Activated naive CD4-positive, alpha-beta T cell treated with Interleukin-2 at 50 U/mL for 16 hours (primary cell): ENCODE measurements around the gene AP2S1.

Experiments
- DNase-seq: peaks from one replicate; pipeline ENCODE4 v3.0.0-alpha.2; 2020

Gene AP2S1

GRCh38 chr19:46798713-46799112 lies 51.9 kb downstream of the AP2S1 start:
- no peak for DNase-seq

GRCh38 chr19:46797881-46798280 lies 52.8 kb downstream of the AP2S1 start:
- no peak for DNase-seq

- peak; percentile 18 for DNase-seq
These were observed 58.7 kb downstream of the AP2S1 start for GRCh38 chr19:46791944-46792343.

GRCh38 chr19:46789371-46789770 lies 61.3 kb downstream of the AP2S1 start:
- no peak for DNase-seq

- no peak for DNase-seq
These were observed 61.7 kb downstream of the AP2S1 start for GRCh38 chr19:46788968-46789338.

GRCh38 chr19:46788262-46788967 lies 62.2 kb downstream of the AP2S1 start, which contains the start of gene SLC1A5:
TSS of gene SLC1A5 (minus strand) at chr19:46788594. CDS start at chr19:46787965, 629 bp downstream.
- DNase-seq = peak; percentile 100
